Measurements from ENCODE around the gene VSTM4.
A peak's percentile ranks its signal among the peaks of the same experiment; 100 is the strongest.

Gene VSTM4

GRCh38 chr10:49118430-49119074 is 3.2 kb upstream of the VSTM4 start:
- TF ChIP-seq CTCF (IDR thresholded peaks at IDR 0.05; ENCODE audit: low read depth, low read length): no peak
- DNase-seq (ENCODE audit: low read depth in 2 of 2): no peak
- H3K4me3 ChIP-seq (replicated peaks in 1 of 2; ENCODE audit: low read depth in 2 of 2, low read length in 2 of 2): no peak overlapping the region

GRCh38 chr10:49117376-49118070 is 2.2 kb upstream of the VSTM4 start:
- no peak for DNase-seq (ENCODE audit: low read depth in 2 of 2)
- no peak overlapping the region for H3K4me3 ChIP-seq (replicated peaks in 1 of 2; ENCODE audit: low read depth in 2 of 2, low read length in 2 of 2)
- TF ChIP-seq CTCF (IDR thresholded peaks at IDR 0.05; ENCODE audit: low read depth, low read length): no peak

GRCh38 chr10:49116509-49117375 is 1.4 kb upstream of the VSTM4 start:
- DNase-seq (ENCODE audit: low read depth in 2 of 2): no peak
- no peak overlapping the region for H3K4me3 ChIP-seq (replicated peaks in 1 of 2; ENCODE audit: low read depth in 2 of 2, low read length in 2 of 2)
- no peak for TF ChIP-seq CTCF (IDR thresholded peaks at IDR 0.05; ENCODE audit: low read depth, low read length)

- TF ChIP-seq CTCF (IDR thresholded peaks at IDR 0.05; ENCODE audit: low read depth, low read length): no peak
- DNase-seq (ENCODE audit: low read depth in 2 of 2): no peak
- H3K4me3 ChIP-seq (replicated peaks in 1 of 2; ENCODE audit: low read depth in 2 of 2, low read length in 2 of 2): peak overlapping the region in 1 of 2 donors; percentile 34
These were observed 630 bp upstream of the VSTM4 start for GRCh38 chr10:49115796-49116508.

DNA sequence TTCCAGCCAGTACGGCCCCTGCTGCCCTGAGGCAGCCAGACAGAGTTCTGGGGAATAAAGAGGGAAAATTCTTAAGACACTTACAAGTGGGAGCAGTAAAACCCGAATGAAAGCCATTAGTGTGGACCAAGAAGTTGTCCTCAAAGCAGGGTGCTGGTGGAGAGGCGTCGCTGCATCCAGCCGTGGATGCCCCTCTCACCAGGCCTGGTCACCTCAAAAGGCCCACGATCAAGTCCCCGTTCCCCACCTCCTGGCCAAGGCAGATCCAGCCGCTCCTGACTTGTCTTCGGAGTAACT is 656 bp downstream of the VSTM4 start:
- peak overlapping the region; percentile 49 to 53 for H3K4me3 ChIP-seq (replicated peaks in 1 of 2; ENCODE audit: low read depth in 2 of 2, low read length in 2 of 2)
- no peak for DNase-seq (ENCODE audit: low read depth in 2 of 2)
- no peak for TF ChIP-seq CTCF (IDR thresholded peaks at IDR 0.05; ENCODE audit: low read depth, low read length)

DNA sequence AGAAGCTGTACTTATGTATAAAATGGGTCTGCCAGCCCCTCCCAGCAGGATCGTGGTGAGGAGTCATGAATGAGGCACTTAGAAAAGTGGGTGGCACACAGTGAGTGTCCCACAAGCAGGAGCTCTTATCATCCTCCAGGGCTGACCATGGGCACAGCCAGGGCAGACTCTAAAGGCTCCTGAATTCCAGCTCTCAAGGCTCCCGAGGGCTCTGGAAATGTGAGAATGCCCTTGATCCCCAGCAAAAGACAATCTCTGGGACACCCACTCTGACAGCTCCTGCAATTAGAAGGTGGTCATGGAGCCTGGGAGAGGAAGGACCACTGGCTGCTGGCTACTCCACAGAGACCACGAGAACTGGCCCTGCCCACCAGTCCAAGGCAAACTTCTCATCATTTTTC is 1.6 kb downstream of the VSTM4 start:
- no peak for DNase-seq (ENCODE audit: low read depth in 2 of 2)
- no peak overlapping the region for H3K4me3 ChIP-seq (replicated peaks in 1 of 2; ENCODE audit: low read depth in 2 of 2, low read length in 2 of 2)
- no peak for TF ChIP-seq CTCF (IDR thresholded peaks at IDR 0.05; ENCODE audit: low read depth, low read length)

Measured in cardiac fibroblast (primary cell).